ENCODE data around the gene UBE2U. TPM values are rescaled to one million over a fixed set of nuclear protein-coding genes. Genes with fewer than 3 reads are reported as not detected.

Gene UBE2U
- total RNA-seq: not detected

GRCh38 chr1:64203420-64203819 lies at the start of gene UBE2U:
Gene UBE2U (plus strand): TSS chr1:64203623. CDS start chr1:64204051, 428 bp downstream.
- TF ChIP-seq, protein P1, sequence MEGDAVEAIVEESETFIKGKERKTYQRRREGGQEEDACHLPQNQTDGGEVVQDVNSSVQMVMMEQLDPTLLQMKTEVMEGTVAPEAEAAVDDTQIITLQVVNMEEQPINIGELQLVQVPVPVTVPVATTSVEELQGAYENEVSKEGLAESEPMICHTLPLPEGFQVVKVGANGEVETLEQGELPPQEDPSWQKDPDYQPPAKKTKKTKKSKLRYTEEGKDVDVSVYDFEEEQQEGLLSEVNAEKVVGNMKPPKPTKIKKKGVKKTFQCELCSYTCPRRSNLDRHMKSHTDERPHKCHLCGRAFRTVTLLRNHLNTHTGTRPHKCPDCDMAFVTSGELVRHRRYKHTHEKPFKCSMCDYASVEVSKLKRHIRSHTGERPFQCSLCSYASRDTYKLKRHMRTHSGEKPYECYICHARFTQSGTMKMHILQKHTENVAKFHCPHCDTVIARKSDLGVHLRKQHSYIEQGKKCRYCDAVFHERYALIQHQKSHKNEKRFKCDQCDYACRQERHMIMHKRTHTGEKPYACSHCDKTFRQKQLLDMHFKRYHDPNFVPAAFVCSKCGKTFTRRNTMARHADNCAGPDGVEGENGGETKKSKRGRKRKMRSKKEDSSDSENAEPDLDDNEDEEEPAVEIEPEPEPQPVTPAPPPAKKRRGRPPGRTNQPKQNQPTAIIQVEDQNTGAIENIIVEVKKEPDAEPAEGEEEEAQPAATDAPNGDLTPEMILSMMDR (IDR thresholded peaks at IDR 0.05): no peak
- DNase-seq (ENCODE audit: low spot score) (no peak), ATAC-seq (ENCODE audit: low FRiP score) (no peak)

- ATAC-seq (ENCODE audit: low FRiP score) (no peak), DNase-seq (ENCODE audit: low spot score) (no peak)
- TF ChIP-seq, protein P1 (IDR thresholded peaks at IDR 0.05): no peak
Measured at GRCh38 chr1:64155278-64155677, 48.1 kb upstream of the UBE2U start.

DNA sequence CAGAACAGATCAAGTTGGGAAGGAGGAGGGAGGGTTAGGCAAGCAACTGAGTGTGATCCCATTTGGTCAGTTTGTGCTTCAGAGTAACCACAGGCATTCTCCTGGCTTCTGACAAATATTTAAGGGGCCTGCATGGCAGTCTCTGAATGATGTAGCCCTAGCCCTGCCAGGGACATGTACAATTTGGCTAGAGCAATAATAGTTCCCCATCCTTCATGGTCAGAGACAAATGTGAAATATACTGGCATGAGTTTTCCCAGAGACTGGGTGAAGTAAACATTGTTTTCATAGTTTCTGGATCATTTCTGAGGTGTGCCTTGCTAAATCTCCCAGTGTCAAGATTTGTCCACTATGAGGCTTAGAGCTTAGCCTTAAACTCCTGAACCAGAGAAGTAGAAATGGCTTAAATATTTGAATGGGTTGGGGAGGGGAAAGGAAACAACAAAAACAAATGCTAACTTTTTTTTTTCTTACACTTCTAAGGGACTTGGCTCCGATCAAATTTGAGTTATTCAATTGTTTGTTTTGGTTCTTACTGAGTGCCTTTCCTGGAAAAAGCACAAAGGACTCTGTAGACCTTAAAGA lies 42.0 kb upstream of the UBE2U start:
- ATAC-seq (ENCODE audit: low FRiP score) (no peak), DNase-seq (ENCODE audit: low spot score) (no peak)
- TF ChIP-seq, protein P1 (IDR thresholded peaks at IDR 0.05): no peak

GRCh38 chr1:64162151-64162550 lies 41.3 kb upstream of the UBE2U start:
- DNase-seq (ENCODE audit: low spot score) (no peak), ATAC-seq (ENCODE audit: low FRiP score) (no peak)
- TF ChIP-seq, protein P1 (IDR thresholded peaks at IDR 0.05): no peak

GRCh38 chr1:64162804-64163203 lies 40.6 kb upstream of the UBE2U start:
- DNase-seq (ENCODE audit: low spot score) (no peak), ATAC-seq (ENCODE audit: low FRiP score) (no peak)
- TF ChIP-seq, protein P1 (IDR thresholded peaks at IDR 0.05): no peak

DNA sequence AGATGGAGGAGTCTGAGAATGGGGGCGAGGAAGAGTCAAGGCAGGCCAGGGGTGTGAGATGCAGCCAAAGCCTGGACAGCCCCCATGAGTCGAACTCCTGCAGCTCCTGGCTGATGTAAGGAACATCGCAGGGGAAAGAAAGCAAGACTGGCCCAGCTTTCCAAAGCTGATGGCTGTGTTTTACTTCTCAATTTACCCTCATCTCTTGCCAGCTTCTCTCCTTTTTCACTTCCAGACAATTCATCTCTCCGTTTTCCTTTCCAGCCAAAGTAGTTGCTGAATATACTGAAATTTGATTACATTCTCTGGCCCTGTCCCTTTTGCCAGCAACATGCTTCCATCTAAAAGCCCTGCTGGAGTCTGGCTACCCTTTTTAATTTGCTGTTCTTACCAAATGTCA lies 40.0 kb upstream of the UBE2U start:
- ATAC-seq (ENCODE audit: low FRiP score) (no peak), DNase-seq (ENCODE audit: low spot score) (no peak)
- TF ChIP-seq, protein P1 (IDR thresholded peaks at IDR 0.05): no peak

GRCh38 chr1:64163970-64164369 lies 39.5 kb upstream of the UBE2U start:
- DNase-seq (ENCODE audit: low spot score): no peak
- peak; percentile 44 for ATAC-seq (ENCODE audit: low FRiP score)
- TF ChIP-seq, protein P1 (IDR thresholded peaks at IDR 0.05): no peak
